GM12878 (cell line): ENCODE data around the gene NINJ1. TPM values are rescaled to one million over a fixed set of nuclear protein-coding genes. Genes with fewer than 3 reads are reported as not detected.

Experiments used
- ATAC-seq: fragments of 200-7000 bp; cut with Tn5 transposase; 3 replicates; pipeline ENCODE4 v1.9.1; 2020; ENCODE audit warnings: mild to moderate bottlenecking, moderate library complexity
- BruUV-seq: library from RNA; stranded (reverse); fragments of 400-500 nt; replicated peaks from 2 replicates; lab custom pipeline; 2021; lab: Mats Ljungman, UMichigan
- CTCF ChIA-PET: fragments of 300-600 bp; sonication (Branson Sonifier 250); formaldehyde crosslinking; extraction: SDS; loops from one replicate; lab custom pipeline; 2021; ENCODE audit warnings: inconsistent platforms; lab: Yijun Ruan, JAX
- POLR2A ChIA-PET: fragments of 350-600 bp; formaldehyde crosslinking; extraction: SDS; loops from one replicate; lab custom pipeline; 2021; ENCODE audit warnings: inconsistent platforms; lab: Charles Lee
- RAD21 ChIA-PET: fragments of 300-600 bp; sonication (Branson Sonifier 250); formaldehyde crosslinking; loops from one replicate; lab custom pipeline; 2023; ENCODE audit warnings: antibody characterized with exemption; ENCODE audit not compliant: unreplicated experiment; lab: Charles Lee
- SMC1A ChIA-PET: fragments of 300-600 bp; sonication (Branson Sonifier 250); formaldehyde crosslinking; loops from one replicate; lab custom pipeline; 2023; ENCODE audit not compliant: unreplicated experiment, uncharacterized antibody; lab: Charles Lee
- DNase-seq: peaks from one replicate; pipeline ENCODE4 v3.0.0-alpha.2; 2011; ENCODE audit warnings: low read depth, low spot score
- FAIRE-seq: peaks from 3 replicates; lab custom pipeline; 2011; peaks lifted over from hg19 to GRCh38; lab: Jason Lieb, UNC
- H2AFZ ChIP-seq: 2 replicates; pipeline ENCODE4 v1.6.0; 2011; ENCODE audit warnings: low read depth, low read length, control low read depth; ENCODE audit not compliant: control insufficient read depth
- H3K27ac ChIP-seq: 2 replicates; pipeline ENCODE4 v1.5.1; 2011; ENCODE audit warnings: control low read depth; ENCODE audit not compliant: control insufficient read depth, insufficient read depth
- H3K27me3 ChIP-seq, 2 experiments: replicated peaks in 1 of 2; 2 replicates each; pipeline versions ENCODE4 v1.6.0 to v1.6.1; 2011; ENCODE audit warnings: low read length in 1 of 2; ENCODE audit not compliant: control insufficient read depth in 2 of 2, insufficient read depth in 2 of 2
- H3K36me3 ChIP-seq, 2 experiments: 2 replicates each; pipeline ENCODE4 v1.5.1; 2011; ENCODE audit warnings: low read length in 1 of 2; ENCODE audit not compliant: control insufficient read depth in 2 of 2, insufficient read depth in 2 of 2
- H3K4me1 ChIP-seq: 2 replicates; pipeline ENCODE4 v1.6.1; 2011; ENCODE audit warnings: mild to moderate bottlenecking, low read length, moderate library complexity, mixed read lengths; ENCODE audit not compliant: control insufficient read depth, insufficient read depth
- H3K4me2 ChIP-seq: 2 replicates; pipeline ENCODE4 v1.6.0; 2011; ENCODE audit warnings: control low read depth; ENCODE audit not compliant: control insufficient read depth, insufficient read depth
- H3K4me3 ChIP-seq: fragments of 200-600 bp; sonication (generic); 2 replicates; pipeline ENCODE4 v1.5.1; 2016
- H3K79me2 ChIP-seq: 2 replicates; pipeline ENCODE4 v1.6.0; 2011; ENCODE audit warnings: low read length; ENCODE audit not compliant: control insufficient read depth, insufficient read depth
- H3K9ac ChIP-seq: 2 replicates; pipeline ENCODE4 v1.8.0; 2011; ENCODE audit warnings: low read length, control low read depth, mixed read lengths; ENCODE audit not compliant: control insufficient read depth, insufficient read depth
- H3K9me3 ChIP-seq: replicated peaks from 3 replicates; pipeline ENCODE4 v1.5.1; 2011; ENCODE audit warnings: mild to moderate bottlenecking, low read length; ENCODE audit not compliant: control insufficient read depth, insufficient read depth
- H4K20me1 ChIP-seq: 2 replicates; pipeline ENCODE4 v1.6.0; 2011; ENCODE audit not compliant: control insufficient read depth, insufficient read depth
- ASH2L ChIP-seq: fragments of 300-600, 200-600 bp; sonication (generic); IDR thresholded peaks from 2 replicates; pipeline ENCODE4 v1.6.1; 2017; ENCODE audit warnings: low read depth, mild to moderate bottlenecking, borderline replicate concordance
- CBFB ChIP-seq: IDR thresholded peaks from 2 replicates; pipeline ENCODE4 v1.6.1; 2016; ENCODE audit warnings: antibody characterized with exemption, low read depth
- CHD4 ChIP-seq: fragments of 200-600 bp; sonication (generic); IDR thresholded peaks from 2 replicates; pipeline ENCODE4 v1.6.1; 2016; ENCODE audit warnings: mild to moderate bottlenecking
- FOS ChIP-seq: IDR thresholded peaks from 3 replicates; pipeline ENCODE4 v1.6.1; 2011; ENCODE audit warnings: borderline replicate concordance; ENCODE audit not compliant: insufficient read length; ENCODE audit errors: extremely low read depth
- IKZF1 ChIP-seq: fragments of 450-650 bp; conservative IDR thresholded peaks from 2 replicates; pipeline ENCODE4 v1.6.1; 2017; ENCODE audit warnings: antibody characterized with exemption, mild to moderate bottlenecking
- IRF4 ChIP-seq: IDR thresholded peaks from 2 replicates; pipeline ENCODE4 v1.6.1; 2011; ENCODE audit warnings: low read depth, low read length
- KAT2A ChIP-seq: conservative IDR thresholded peaks from 2 replicates; pipeline ENCODE4 v1.6.1; 2011; ENCODE audit warnings: low read depth, low read length; ENCODE audit not compliant: control insufficient read depth
- MEF2A ChIP-seq: IDR thresholded peaks from 2 replicates; pipeline ENCODE4 v1.6.1; 2011; ENCODE audit warnings: low read depth, mild to moderate bottlenecking, low read length, moderate library complexity; ENCODE audit not compliant: insufficient read depth
- MTA2 ChIP-seq: fragments of 450-650 bp; IDR thresholded peaks from 2 replicates; pipeline ENCODE4 v1.6.1; 2016; ENCODE audit warnings: low read depth, mild to moderate bottlenecking, moderate library complexity
- POU2F2 ChIP-seq: IDR thresholded peaks from 3 replicates; pipeline ENCODE4 v1.6.1; 2011; ENCODE audit warnings: low read depth, mild to moderate bottlenecking, low read length, borderline replicate concordance
- RCOR1 ChIP-seq: conservative IDR thresholded peaks from 2 replicates; pipeline ENCODE4 v1.6.1; 2012; ENCODE audit warnings: low read depth, low read length, improper control_type of control experiment
- SRF ChIP-seq, 2 experiments: IDR thresholded peaks; 2 replicates each; pipeline ENCODE4 v1.6.1; 2011; ENCODE audit warnings: low read depth in 2 of 2, low read length in 2 of 2, mild to moderate bottlenecking in 1 of 2, moderate library complexity in 1 of 2
- YBX1 ChIP-seq: fragments of 450-650 bp; IDR thresholded peaks from 2 replicates; pipeline ENCODE4 v1.6.1; 2016; ENCODE audit warnings: antibody characterized with exemption
- ZNF622 ChIP-seq: fragments of 450-650 bp; IDR thresholded peaks from 2 replicates; pipeline ENCODE4 v1.6.1; 2017; ENCODE audit warnings: mild to moderate bottlenecking, inconsistent platforms
- ZSCAN29 ChIP-seq: fragments of 450-650 bp; IDR thresholded peaks from 2 replicates; pipeline ENCODE4 v1.6.1; 2017; ENCODE audit warnings: mild to moderate bottlenecking, moderate library complexity
- WGBS: methylation state at CpG from one replicate; pipeline ENCODE4 v1.1.6; 2016; ENCODE audit warnings: low lambda C conversion rate; ENCODE audit not compliant: insufficient replicate concordance, insufficient coverage; ENCODE audit errors: missing lambda C conversion rate; 5-methylcytosine and 5-hydroxymethylcytosine counted together
- in situ Hi-C: fragments of 300-500 bp; cut with MboI; formaldehyde crosslinking; loops from 9 replicates; pipeline ENCODE4 v1.14.3; 2018; ENCODE audit warnings: mixed read lengths
- intact Hi-C: fragments of 100-400 bp; cut with micrococcal nuclease; formaldehyde crosslinking; loops from one replicate; pipeline ENCODE4 v1.14.2; 2022; ENCODE audit not compliant: unreplicated experiment
- polyA plus RNA-seq, 11 experiments: library from polyadenylated mRNA; depleted of rRNA in 4 of 11; unstranded in 6 of 11; stranded (reverse) in 5 of 11; fragments of >200 nt; fragmentation: Nextera tagmentation in 4 of 11; fragmentation: Illumina TruSeq in 1 of 11; extraction: Ambion mirVana in 4 of 11; extraction: Trizol in 1 of 11; gene quantifications; 1 replicate in 1 of 11; 2 replicates in 10 of 11; pipeline versions ENCODE4 v1.2.1 to v1.2.3, GENCODE V29; 2011 to 2016; ENCODE audit warnings: inconsistent platforms in 2 of 11, missing spikeins in 2 of 11, low read depth in 1 of 11
- total RNA-seq, 4 experiments: library from RNA; depleted of rRNA in 3 of 4; stranded (reverse); fragments of >200 nt in 3 of 4; fragmentation: Illumina TruSeq in 1 of 4; extraction: Trizol in 1 of 4; gene quantifications; 2 replicates each; pipeline versions ENCODE4 v1.2.1 to v1.2.3, GENCODE V29; 2013 to 2021
- TF ChIP-seq, protein P1 (sequence below): fragments of 450-650 bp; formaldehyde crosslinking; IDR thresholded peaks from 2 replicates; pipeline ENCODE4 v1.4.0; 2022; ENCODE audit warnings: mild to moderate bottlenecking, moderate library complexity
- TF ChIP-seq, protein P2 (sequence below): IDR thresholded peaks from 2 replicates; pipeline ENCODE4 v1.6.1; 2012; ENCODE audit warnings: low read length, inconsistent platforms

NINJ1 gene
- total and polyA plus RNA-seq, 10 of the 15 experiments (the other 5 are each of a cell fraction or from before 2014, with no cell fraction given): 0.64 to 33.5 (median 17.1) TPM

DNA sequence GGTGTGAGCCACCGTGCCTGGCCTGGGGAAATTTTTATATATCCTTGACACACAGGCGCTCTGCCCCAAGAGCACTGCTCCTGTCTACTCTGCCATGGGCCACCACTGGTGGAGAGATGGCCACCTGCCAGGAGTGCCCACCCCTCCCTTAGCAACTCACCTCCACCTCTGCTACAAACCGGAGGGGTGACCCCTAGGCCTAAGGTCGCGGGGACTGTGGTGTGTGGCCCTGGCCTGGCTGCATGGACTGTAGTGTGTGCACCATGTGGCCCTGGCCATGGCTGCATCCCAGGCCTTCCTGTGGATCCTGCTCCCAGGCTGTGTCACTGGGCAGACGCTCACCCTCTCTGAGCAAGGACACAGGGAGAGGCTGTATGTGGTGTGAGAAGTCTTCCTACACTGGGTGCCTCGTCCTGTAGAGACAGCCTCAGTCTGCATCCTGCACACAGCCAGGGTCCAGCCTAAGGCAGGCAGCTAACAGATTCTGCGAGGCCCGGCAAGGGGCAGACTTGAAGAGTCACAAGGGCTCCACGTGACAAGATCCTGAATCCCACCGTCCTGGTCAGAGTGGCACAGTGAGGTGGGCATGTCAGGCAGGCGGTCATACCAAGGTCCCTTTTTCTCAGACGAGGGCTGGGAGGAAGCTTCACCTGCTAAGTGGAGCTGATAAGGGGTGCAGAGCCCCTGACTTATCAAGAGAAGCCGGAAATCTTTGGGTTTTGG lies 10.3 kb downstream of the NINJ1 start:
- WGBS: 74% methylated on average over 14 of the region's 14 CpGs
- DNase-seq (no peak), ATAC-seq (no peak), FAIRE-seq (no peak)
- no peaks in the 10 kb centered on the region for H4K20me1 ChIP-seq
- peaks cover 20% of the 10 kb centered on the region for H3K4me1 ChIP-seq
- H3K4me2 ChIP-seq: no peak overlapping the region
- no peak for TF ChIP-seq ZNF622
- TF ChIP-seq ZSCAN29: no peak
- TF ChIP-seq, protein P1, sequence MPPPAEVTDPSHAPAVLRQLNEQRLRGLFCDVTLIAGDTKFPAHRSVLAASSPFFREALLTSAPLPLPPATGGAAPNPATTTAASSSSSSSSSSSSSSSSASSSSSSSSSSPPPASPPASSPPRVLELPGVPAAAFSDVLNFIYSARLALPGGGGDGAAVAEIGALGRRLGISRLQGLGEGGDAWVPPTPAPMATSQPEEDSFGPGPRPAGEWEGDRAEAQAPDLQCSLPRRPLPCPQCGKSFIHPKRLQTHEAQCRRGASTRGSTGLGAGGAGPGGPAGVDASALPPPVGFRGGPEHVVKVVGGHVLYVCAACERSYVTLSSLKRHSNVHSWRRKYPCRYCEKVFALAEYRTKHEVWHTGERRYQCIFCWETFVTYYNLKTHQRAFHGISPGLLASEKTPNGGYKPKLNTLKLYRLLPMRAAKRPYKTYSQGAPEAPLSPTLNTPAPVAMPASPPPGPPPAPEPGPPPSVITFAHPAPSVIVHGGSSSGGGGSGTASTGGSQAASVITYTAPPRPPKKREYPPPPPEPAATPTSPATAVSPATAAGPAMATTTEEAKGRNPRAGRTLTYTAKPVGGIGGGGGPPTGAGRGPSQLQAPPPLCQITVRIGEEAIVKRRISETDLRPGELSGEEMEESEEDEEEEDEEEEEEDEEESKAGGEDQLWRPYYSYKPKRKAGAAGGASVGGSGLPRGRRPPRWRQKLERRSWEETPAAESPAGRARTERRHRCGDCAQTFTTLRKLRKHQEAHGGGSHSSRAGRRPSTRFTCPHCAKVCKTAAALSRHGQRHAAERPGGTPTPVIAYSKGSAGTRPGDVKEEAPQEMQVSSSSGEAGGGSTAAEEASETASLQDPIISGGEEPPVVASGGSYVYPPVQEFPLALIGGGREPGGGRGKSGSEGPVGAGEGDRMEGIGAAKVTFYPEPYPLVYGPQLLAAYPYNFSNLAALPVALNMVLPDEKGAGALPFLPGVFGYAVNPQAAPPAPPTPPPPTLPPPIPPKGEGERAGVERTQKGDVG (CRISPR knock-in tag): no peak
- TF ChIP-seq, protein P2, sequence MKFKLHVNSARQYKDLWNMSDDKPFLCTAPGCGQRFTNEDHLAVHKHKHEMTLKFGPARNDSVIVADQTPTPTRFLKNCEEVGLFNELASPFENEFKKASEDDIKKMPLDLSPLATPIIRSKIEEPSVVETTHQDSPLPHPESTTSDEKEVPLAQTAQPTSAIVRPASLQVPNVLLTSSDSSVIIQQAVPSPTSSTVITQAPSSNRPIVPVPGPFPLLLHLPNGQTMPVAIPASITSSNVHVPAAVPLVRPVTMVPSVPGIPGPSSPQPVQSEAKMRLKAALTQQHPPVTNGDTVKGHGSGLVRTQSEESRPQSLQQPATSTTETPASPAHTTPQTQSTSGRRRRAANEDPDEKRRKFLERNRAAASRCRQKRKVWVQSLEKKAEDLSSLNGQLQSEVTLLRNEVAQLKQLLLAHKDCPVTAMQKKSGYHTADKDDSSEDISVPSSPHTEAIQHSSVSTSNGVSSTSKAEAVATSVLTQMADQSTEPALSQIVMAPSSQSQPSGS: no peak
- TF ChIP-seq ASH2L: no peak
- TF ChIP-seq YBX1: no peak
- TF ChIP-seq KAT2A: no peak
- TF ChIP-seq CBFB: no peak
- TF ChIP-seq RCOR1: no peak
- TF ChIP-seq FOS: no peak
- TF ChIP-seq POU2F2: no peak
- no peak for TF ChIP-seq MTA2
- TF ChIP-seq CHD4: no peak
- no peak for TF ChIP-seq SRF (IDR thresholded peaks at IDR 0.05; ENCODE audit: low read depth in 2 of 2, low read length in 2 of 2)
- no peak for TF ChIP-seq IKZF1
- TF ChIP-seq IRF4: no peak
- TF ChIP-seq MEF2A: no peak
- ChIA-PET RAD21 (no interaction called here), CTCF (no interaction called here), SMC1A (no interaction called here), POLR2A (no interaction called here)
- no peak overlapping the region for H3K27ac ChIP-seq
- H2AFZ ChIP-seq: no peak overlapping the region
- no TSS peak for BruUV-seq
- in situ Hi-C loops: no loop called here
- no peak overlapping the region for H3K9ac ChIP-seq
- H3K9me3 ChIP-seq: no peaks in the 10 kb centered on the region
- no peak overlapping the region for H3K4me3 ChIP-seq
- peaks cover 0 to 9% of the 10 kb centered on the region in 2 experiments; a peak in 2 of 4 replicates for H3K36me3 ChIP-seq
- H3K27me3 ChIP-seq: no peaks in the 10 kb centered on the region
- intact Hi-C loops: no loop called here
- no peaks in the 10 kb centered on the region for H3K79me2 ChIP-seq
